HG02798 (cell line): ENCODE data around the gene RAB3D.
"Not testable (repeated sequence)": the region's sequence is repeated elsewhere in the genome, so short reads cannot be mapped to it uniquely, and the experiment has no call there.

Experiments used
- ATAC-seq: cut with Tn5 transposase; IDR thresholded peaks from one replicate; pipeline ENCODE4 v1.9.1; 2021; ENCODE audit warnings: mild to moderate bottlenecking; ENCODE audit not compliant: unreplicated experiment, poor library complexity

RAB3D gene

GRCh38 chr19:11339254-11340098, at the start of gene RAB3D:
TSS of gene RAB3D (minus strand) at chr19:11339657. CDS start at chr19:11337399, 2,258 bp downstream.
- ATAC-seq = peak; percentile 81

GRCh38 chr19:11387162-11388034, 47.9 kb upstream of the RAB3D start:
- no peak for ATAC-seq

- ATAC-seq = no peak
These were observed 45.3 kb upstream of the RAB3D start for GRCh38 chr19:11384778-11385129.

GRCh38 chr19:11383706-11384048, 44.2 kb upstream of the RAB3D start:
- no peak for ATAC-seq

GRCh38 chr19:11382898-11383705, 43.6 kb upstream of the RAB3D start:
- no peak for ATAC-seq

GRCh38 chr19:11380653-11381537, 41.4 kb upstream of the RAB3D start:
- ATAC-seq = peak; percentile 83

- ATAC-seq = no peak
These were observed 40.4 kb upstream of the RAB3D start for GRCh38 chr19:11379857-11380350.

- ATAC-seq = not testable (repeated sequence)
These were observed 39.9 kb upstream of the RAB3D start for GRCh38 chr19:11379269-11379845.

- no peak for ATAC-seq
These were observed 39.1 kb upstream of the RAB3D start for GRCh38 chr19:11378319-11379189.

GRCh38 chr19:11377756-11378155, 38.3 kb upstream of the RAB3D start:
- no peak for ATAC-seq

GRCh38 chr19:11377237-11377636, 37.8 kb upstream of the RAB3D start:
- ATAC-seq = no peak

GRCh38 chr19:11375143-11375948, 35.9 kb upstream of the RAB3D start:
- ATAC-seq = no peak

- peak; percentile 91 for ATAC-seq
These were observed 35.1 kb upstream of the RAB3D start, which contains the start of gene SWSAP1 for GRCh38 chr19:11374433-11375142. TSS of gene SWSAP1 (plus strand) at chr19:11374666. CDS start at chr19:11374681, 15 bp downstream.

GRCh38 chr19:11373885-11374432, 34.5 kb upstream of the RAB3D start:
- no peak for ATAC-seq

GRCh38 chr19:11373166-11373884, 33.9 kb upstream of the RAB3D start:
- ATAC-seq = no peak

GRCh38 chr19:11370744-11371143, 31.3 kb upstream of the RAB3D start:
- no peak for ATAC-seq
